ACC112 (cell line): ENCODE results near the gene ARHGEF1.

Experiments used
- H2AFZ ChIP-seq: fragments of 200-600 bp; sonication (generic); one replicate; pipeline ENCODE4 v1.6.0; 2017; ENCODE audit warnings: antibody characterized with exemption, low read length; ENCODE audit not compliant: unreplicated experiment
- H3K27ac ChIP-seq: fragments of 200-600 bp; sonication (generic); 2 replicates; pipeline ENCODE4 v1.5.1; 2014; ENCODE audit warnings: low read depth, mild to moderate bottlenecking, antibody characterized with exemption, low read length, moderate library complexity
- H3K27me3 ChIP-seq: fragments of 200-600 bp; sonication (generic); 2 replicates; pipeline ENCODE4 v1.6.1; 2014; ENCODE audit warnings: mild to moderate bottlenecking, antibody characterized with exemption, low read length, moderate library complexity, mixed read lengths; ENCODE audit not compliant: insufficient read depth
- H3K36me3 ChIP-seq: fragments of 200-600 bp; sonication (generic); 2 replicates; pipeline ENCODE4 v1.6.1; 2016; ENCODE audit warnings: mild to moderate bottlenecking, antibody characterized with exemption, low read length, moderate library complexity, mixed read lengths; ENCODE audit not compliant: insufficient read depth
- H3K4me1 ChIP-seq: fragments of 200-600 bp; sonication (generic); one replicate; pipeline ENCODE4 v1.6.1; 2016; ENCODE audit warnings: low read length, mixed read lengths; ENCODE audit not compliant: insufficient read depth, unreplicated experiment, control insufficient read depth
- H3K4me3 ChIP-seq: fragments of 200-600 bp; sonication (generic); 2 replicates; pipeline ENCODE4 v1.5.1; 2014; ENCODE audit warnings: mild to moderate bottlenecking, low read depth, low read length
- H3K79me2 ChIP-seq: fragments of 200-600 bp; sonication (generic); one replicate; pipeline ENCODE4 v1.6.0; 2016; ENCODE audit warnings: low read length; ENCODE audit not compliant: control insufficient read depth, unreplicated experiment, insufficient read depth

The ARHGEF1 gene

GRCh38 chr19:41886761-41887710 is 4.1 kb downstream of the ARHGEF1 start:
- Histone ChIP-seq H3K36me3 (no peaks in the 10 kb centered on the region), H3K4me1 (peaks cover 14% of the 10 kb centered on the region), H3K79me2 (peaks cover 30% of the 10 kb centered on the region), H2AFZ (no peak overlapping the region), H3K4me3 (no peak overlapping the region), H3K27ac (no peak overlapping the region), H3K27me3 (no peaks in the 10 kb centered on the region)

GRCh38 chr19:41887711-41888382 is 4.9 kb downstream of the ARHGEF1 start:
- no peak overlapping the region for H2AFZ ChIP-seq
- H3K36me3 ChIP-seq = no peaks in the 10 kb centered on the region
- H3K79me2 ChIP-seq = peaks cover 30% of the 10 kb centered on the region
- H3K27me3 ChIP-seq = no peaks in the 10 kb centered on the region
- H3K4me1 ChIP-seq = peaks cover 14% of the 10 kb centered on the region
- no peak overlapping the region for H3K27ac ChIP-seq
- no peak overlapping the region for H3K4me3 ChIP-seq

GRCh38 chr19:41888926-41889325 is 5.9 kb downstream of the ARHGEF1 start:
- Histone ChIP-seq H3K79me2 (peaks cover 30% of the 10 kb centered on the region), H3K36me3 (no peaks in the 10 kb centered on the region)

GRCh38 chr19:41889896-41890295 is 6.9 kb downstream of the ARHGEF1 start:
- no peaks in the 10 kb centered on the region for H3K27me3 ChIP-seq
- H3K27ac ChIP-seq = no peak overlapping the region
- no peak overlapping the region for H2AFZ ChIP-seq
- no peaks in the 10 kb centered on the region for H3K36me3 ChIP-seq
- peaks cover 24% of the 10 kb centered on the region for H3K79me2 ChIP-seq
- no peak overlapping the region for H3K4me3 ChIP-seq
- H3K4me1 ChIP-seq = peaks cover 13% of the 10 kb centered on the region

More at GRCh38 chr19:41888926-41889325, 5.9 kb downstream of the ARHGEF1 start:
- H2AFZ ChIP-seq = no peak overlapping the region
- H3K27me3 ChIP-seq = no peaks in the 10 kb centered on the region
- peaks cover 14% of the 10 kb centered on the region for H3K4me1 ChIP-seq
- no peak overlapping the region for H3K4me3 ChIP-seq
- no peak overlapping the region for H3K27ac ChIP-seq

GRCh38 chr19:41890936-41891335 is 8.0 kb downstream of the ARHGEF1 start:
- Histone ChIP-seq H3K79me2 (peaks cover 16% of the 10 kb centered on the region), H3K4me1 (peaks cover 10% of the 10 kb centered on the region), H3K36me3 (no peaks in the 10 kb centered on the region), H3K27ac (no peak overlapping the region), H2AFZ (no peak overlapping the region), H3K4me3 (no peak overlapping the region), H3K27me3 (no peaks in the 10 kb centered on the region)

GRCh38 chr19:41892173-41892902 is 9.4 kb downstream of the ARHGEF1 start:
- Histone ChIP-seq H3K36me3 (no peaks in the 10 kb centered on the region), H3K27me3 (no peaks in the 10 kb centered on the region), H3K4me3 (no peak overlapping the region), H2AFZ (no peak overlapping the region), H3K4me1 (no peaks in the 10 kb centered on the region), H3K27ac (no peak overlapping the region), H3K79me2 (peaks cover 2% of the 10 kb centered on the region)

- no peaks in the 10 kb centered on the region for H3K27me3 ChIP-seq
- H3K4me3 ChIP-seq = no peak overlapping the region
- no peaks in the 10 kb centered on the region for H3K79me2 ChIP-seq
- no peak overlapping the region for H3K27ac ChIP-seq
- no peaks in the 10 kb centered on the region for H3K36me3 ChIP-seq
- H3K4me1 ChIP-seq = no peaks in the 10 kb centered on the region
- no peak overlapping the region for H2AFZ ChIP-seq
Measured at GRCh38 chr19:41893899-41894298, 10.9 kb downstream of the ARHGEF1 start.

GRCh38 chr19:41894350-41894749 is 11.4 kb downstream of the ARHGEF1 start:
- Histone ChIP-seq H3K36me3 (no peaks in the 10 kb centered on the region), H3K4me3 (no peak overlapping the region), H3K27ac (no peak overlapping the region), H3K27me3 (no peaks in the 10 kb centered on the region), H3K79me2 (no peaks in the 10 kb centered on the region), H3K4me1 (no peaks in the 10 kb centered on the region), H2AFZ (no peak overlapping the region)

- no peak overlapping the region for H2AFZ ChIP-seq
- H3K4me3 ChIP-seq = no peak overlapping the region
- H3K27ac ChIP-seq = no peak overlapping the region
- H3K27me3 ChIP-seq = no peaks in the 10 kb centered on the region
- H3K4me1 ChIP-seq = no peaks in the 10 kb centered on the region
- H3K36me3 ChIP-seq = no peaks in the 10 kb centered on the region
- no peaks in the 10 kb centered on the region for H3K79me2 ChIP-seq
Measured at GRCh38 chr19:41895745-41896580, 13.0 kb downstream of the ARHGEF1 start.

GRCh38 chr19:41896581-41896942 is 13.6 kb downstream of the ARHGEF1 start:
- no peaks in the 10 kb centered on the region for H3K36me3 ChIP-seq
- no peak overlapping the region for H2AFZ ChIP-seq
- no peak overlapping the region for H3K4me3 ChIP-seq
- H3K79me2 ChIP-seq = no peaks in the 10 kb centered on the region
- H3K27me3 ChIP-seq = no peaks in the 10 kb centered on the region
- no peak overlapping the region for H3K27ac ChIP-seq
- no peaks in the 10 kb centered on the region for H3K4me1 ChIP-seq
